K562 (cell line): ENCODE results near the gene CREG2. TPM values are rescaled to one million over a fixed set of nuclear protein-coding genes. Genes with fewer than 3 reads are reported as not detected.
A peak's percentile ranks its signal among the peaks of the same experiment; 100 is the strongest.

Experiments used
- CBFB ChIP-seq: sonication (generic); formaldehyde crosslinking; IDR thresholded peaks from 2 replicates; pipeline ENCODE4 v1.4.0; 2020; ENCODE audit warnings: mild to moderate bottlenecking, missing genetic modification reagents
- EZH2 ChIP-seq: IDR thresholded peaks from 2 replicates; pipeline ENCODE4 v1.6.1; 2012; ENCODE audit warnings: low read depth, mild to moderate bottlenecking, inconsistent platforms, low read length, borderline replicate concordance
- FOS ChIP-seq: IDR thresholded peaks from 3 replicates; pipeline ENCODE4 v1.6.1; 2011; ENCODE audit not compliant: insufficient read length; ENCODE audit errors: extremely low read depth
- MAX ChIP-seq: sonication (generic); formaldehyde crosslinking; IDR thresholded peaks from 2 replicates; pipeline ENCODE4 v1.9.0; 2022; ENCODE audit warnings: mild to moderate bottlenecking, missing genetic modification reagents
- MXI1 ChIP-seq: IDR thresholded peaks from 2 replicates; pipeline ENCODE4 v1.6.1; 2011; ENCODE audit warnings: low read depth, mild to moderate bottlenecking, improper control_type of control experiment, low read length
- POLR2H ChIP-seq: IDR thresholded peaks from 2 replicates; pipeline ENCODE4 v1.6.1; 2016; ENCODE audit warnings: missing genetic modification characterization, low read depth, mild to moderate bottlenecking, control low read depth, missing compliant biosample characterization, moderate library complexity
- SAP30 ChIP-seq: fragments of 200-600 bp; sonication (generic); IDR thresholded peaks from 2 replicates; pipeline ENCODE4 v1.6.1; 2012; ENCODE audit warnings: borderline replicate concordance, low read depth, mild to moderate bottlenecking, moderate library complexity, low read length, control low read depth, inconsistent platforms; ENCODE audit not compliant: insufficient read depth, poor library complexity, severe bottlenecking
- ZMIZ1 ChIP-seq, 2 experiments: fragments of 150-350 bp in 1 of 2; IDR thresholded peaks; 2 replicates each; pipeline ENCODE4 v1.6.1; 2012 to 2016; ENCODE audit warnings: low read depth in 2 of 2, low read length in 2 of 2, mild to moderate bottlenecking in 1 of 2, moderate library complexity in 1 of 2
- ZNF124 ChIP-seq: sonication (generic); formaldehyde crosslinking; IDR thresholded peaks from 2 replicates; pipeline ENCODE4 v1.8.1; 2022; ENCODE audit warnings: missing genetic modification reagents
- polyA plus RNA-seq, 8 experiments: library from polyadenylated mRNA; depleted of rRNA in 4 of 8; stranded (reverse) in 5 of 8; unstranded in 3 of 8; fragments of >200 nt; fragmentation: Nextera tagmentation in 2 of 8; fragmentation: Illumina TruSeq in 1 of 8; extraction: Ambion mirVana in 2 of 8; extraction: Trizol in 1 of 8; gene quantifications; 2 replicates each; pipeline versions ENCODE4 v1.2.1 to v1.2.3, GENCODE V29; 2011 to 2014; ENCODE audit warnings: inconsistent platforms in 1 of 8, missing spikeins in 1 of 8
- total RNA-seq, 7 experiments: library from RNA; depleted of rRNA in 6 of 7; stranded (reverse); fragments of >200 nt in 6 of 7; fragmentation: Illumina TruSeq in 2 of 7; extraction: Trizol in 2 of 7; gene quantifications; 2 replicates each; pipeline versions ENCODE4 v1.2.1 to v1.2.3, GENCODE V29; 2011 to 2021; ENCODE audit warnings: low replicate concordance in 1 of 7
- TF ChIP-seq, protein P1 (sequence below): fragments of 450-650 bp; IDR thresholded peaks from 2 replicates; pipeline ENCODE4 v1.7.0; 2016; ENCODE audit warnings: borderline replicate concordance
- TF ChIP-seq, protein P2 (sequence below): fragments of 250-450 bp; sonication (Bioruptor Pico); IDR thresholded peaks from 2 replicates; pipeline ENCODE4 v1.5.0; 2021; ENCODE audit warnings: mild to moderate bottlenecking, moderate library complexity
- TF ChIP-seq, protein P3 (sequence below): IDR thresholded peaks from 2 replicates; pipeline ENCODE4 v1.6.1; 2014; ENCODE audit warnings: antibody characterized with exemption

The CREG2 gene
- total and polyA plus RNA-seq, 9 of the 15 experiments (the other 6 are each of a cell fraction or from before 2014, with no cell fraction given): not detected

- TF ChIP-seq, protein P1, sequence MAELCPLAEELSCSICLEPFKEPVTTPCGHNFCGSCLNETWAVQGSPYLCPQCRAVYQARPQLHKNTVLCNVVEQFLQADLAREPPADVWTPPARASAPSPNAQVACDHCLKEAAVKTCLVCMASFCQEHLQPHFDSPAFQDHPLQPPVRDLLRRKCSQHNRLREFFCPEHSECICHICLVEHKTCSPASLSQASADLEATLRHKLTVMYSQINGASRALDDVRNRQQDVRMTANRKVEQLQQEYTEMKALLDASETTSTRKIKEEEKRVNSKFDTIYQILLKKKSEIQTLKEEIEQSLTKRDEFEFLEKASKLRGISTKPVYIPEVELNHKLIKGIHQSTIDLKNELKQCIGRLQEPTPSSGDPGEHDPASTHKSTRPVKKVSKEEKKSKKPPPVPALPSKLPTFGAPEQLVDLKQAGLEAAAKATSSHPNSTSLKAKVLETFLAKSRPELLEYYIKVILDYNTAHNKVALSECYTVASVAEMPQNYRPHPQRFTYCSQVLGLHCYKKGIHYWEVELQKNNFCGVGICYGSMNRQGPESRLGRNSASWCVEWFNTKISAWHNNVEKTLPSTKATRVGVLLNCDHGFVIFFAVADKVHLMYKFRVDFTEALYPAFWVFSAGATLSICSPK: no peak
- no peak for TF ChIP-seq ZNF124 (CRISPR knock-in tag)
- TF ChIP-seq ZMIZ1 (IDR thresholded peaks at IDR 0.05; ENCODE audit: low read depth in 2 of 2, low read length in 2 of 2): no peak
- TF ChIP-seq, protein P2, sequence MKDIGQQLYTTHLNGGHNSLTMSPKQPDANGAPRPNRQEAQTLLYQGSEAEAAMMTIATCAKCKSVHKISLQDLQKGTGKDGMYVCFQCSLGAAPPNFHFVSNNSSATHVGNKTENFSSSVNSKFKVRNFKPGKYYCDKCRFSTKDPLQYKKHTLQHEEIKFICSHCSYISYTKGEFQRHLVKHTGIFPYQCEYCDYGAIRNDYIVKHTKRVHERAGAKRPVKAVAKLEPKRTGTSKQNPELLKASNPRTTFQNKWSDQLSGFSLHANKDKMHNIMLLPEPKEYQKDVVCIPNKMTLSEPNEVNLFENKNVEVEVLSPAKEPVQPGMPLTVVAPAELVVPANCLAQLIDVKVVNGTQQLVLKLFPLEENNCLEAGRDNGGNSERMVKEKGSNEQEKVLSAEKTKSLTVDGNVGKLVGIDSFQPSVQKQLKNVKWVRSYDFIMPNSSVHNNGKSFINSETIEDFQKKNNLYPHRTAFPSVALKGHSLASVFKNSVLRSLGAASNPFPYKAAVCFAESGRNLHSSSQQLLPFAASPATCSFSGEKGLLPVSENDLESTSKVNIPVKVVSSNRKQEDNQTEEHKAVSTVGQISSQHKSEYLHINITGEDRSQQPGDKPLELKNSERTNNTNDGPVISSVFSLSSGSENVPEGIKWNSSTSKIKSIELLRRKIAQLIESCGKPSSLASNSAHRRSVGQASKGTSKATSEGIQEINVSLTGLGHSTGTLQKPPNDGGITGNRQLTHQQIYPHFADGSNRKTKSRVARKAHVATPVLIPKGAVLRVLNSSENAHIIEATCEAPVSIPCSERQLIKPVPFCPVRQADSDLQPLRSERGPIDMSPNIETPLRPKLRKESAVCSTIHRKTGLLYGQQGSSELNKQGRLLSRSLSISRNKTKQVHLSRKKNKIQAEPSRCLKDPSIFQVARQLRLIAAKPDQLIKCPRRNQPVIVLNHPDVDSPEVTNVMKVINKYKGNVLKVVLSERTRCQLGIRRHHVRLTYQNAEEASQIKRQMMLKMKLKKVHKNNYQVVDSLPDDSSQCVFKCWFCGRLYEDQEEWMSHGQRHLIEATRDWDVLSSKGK (CRISPR knock-in tag): no peak
- TF ChIP-seq EZH2: no peak
- TF ChIP-seq MXI1: 0 out of 2 replicates have a peak, but pooled peaks have one; percentile 12
- TF ChIP-seq, protein P3, sequence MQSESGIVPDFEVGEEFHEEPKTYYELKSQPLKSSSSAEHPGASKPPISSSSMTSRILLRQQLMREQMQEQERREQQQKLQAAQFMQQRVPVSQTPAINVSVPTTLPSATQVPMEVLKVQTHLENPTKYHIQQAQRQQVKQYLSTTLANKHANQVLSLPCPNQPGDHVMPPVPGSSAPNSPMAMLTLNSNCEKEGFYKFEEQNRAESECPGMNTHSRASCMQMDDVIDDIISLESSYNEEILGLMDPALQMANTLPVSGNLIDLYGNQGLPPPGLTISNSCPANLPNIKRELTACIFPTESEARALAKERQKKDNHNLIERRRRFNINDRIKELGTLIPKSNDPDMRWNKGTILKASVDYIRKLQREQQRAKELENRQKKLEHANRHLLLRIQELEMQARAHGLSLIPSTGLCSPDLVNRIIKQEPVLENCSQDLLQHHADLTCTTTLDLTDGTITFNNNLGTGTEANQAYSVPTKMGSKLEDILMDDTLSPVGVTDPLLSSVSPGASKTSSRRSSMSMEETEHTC: peak; percentile 45; the same call in 1 of the 2 replicates
- TF ChIP-seq CBFB (CRISPR knock-in tag): no peak
- no peak for TF ChIP-seq SAP30
- peak; percentile 88 for TF ChIP-seq MAX (CRISPR knock-in tag)
- peak; percentile 70; the same call in 1 of the 2 replicates for TF ChIP-seq POLR2H (tag)
- no peak for TF ChIP-seq FOS
Measured at GRCh38 chr2:101308432-101309210, 78.7 kb downstream of the CREG2 start, which contains the start of gene RNF149 (continued).
